ENCODE data around the gene TFB1M. TPM values are rescaled to one million over a fixed set of nuclear protein-coding genes. Genes with fewer than 3 reads are reported as not detected.

The TFB1M gene
- total and polyA plus RNA-seq, 2 donors (not counting 3 experiments of a cell fraction or from before 2014, with no cell fraction given): 12.9 to 35.5 TPM

- intact Hi-C loops (cut with micrococcal nuclease): no loop called here
Observed at GRCh38 chr6:155252581-155252980, 61.7 kb downstream of the TFB1M start.

GRCh38 chr6:155250701-155251381 lies 63.4 kb downstream of the TFB1M start:
- FAIRE-seq: peak; percentile 68
- dilution Hi-C loops (cut with MboI; ENCODE audit: extremely low pct_ligation_motif_present, low sequenced_read_pairs) (no loop called here), intact Hi-C loops (cut with micrococcal nuclease) (no loop called here)
- Histone ChIP-seq H2AFZ (ENCODE audit: low read depth, low read length) (no peak overlapping the region), H3K9ac (replicated peaks; ENCODE audit: extremely low read depth, insufficient read depth, low read length) (no peak overlapping the region), H3K4me2 (ENCODE audit: insufficient read depth, low read length) (no peak overlapping the region), H3K36me3 (ENCODE audit: control insufficient read depth in 2 of 2, extremely low read depth in 1 of 2, insufficient read depth in 2 of 2, low read length in 2 of 2) (peaks cover 15 to 16% of the 10 kb centered on the region in 2 experiments), H3K9me3 (replicated peaks; ENCODE audit: control insufficient read depth, insufficient read depth, low read length) (no peaks in the 10 kb centered on the region), H3K9me1 (replicated peaks; ENCODE audit: control insufficient read depth, extremely low read depth, insufficient read depth, low read length) (no peaks in the 10 kb centered on the region), H4K20me1 (replicated peaks; ENCODE audit: control insufficient read depth, extremely low read depth, insufficient read depth, low read length) (no peaks in the 10 kb centered on the region), H3K4me1 (ENCODE audit: control insufficient read depth, extremely low read depth, insufficient read depth, low read length) (no peaks in the 10 kb centered on the region), H3K79me2 (ENCODE audit: control insufficient read depth, insufficient read depth, low read length) (no peaks in the 10 kb centered on the region), H3K4me3 (replicated peaks in 1 of 3; ENCODE audit: insufficient read depth in 1 of 3, low read depth in 1 of 3, low read length in 3 of 3) (no peak overlapping the region), H3K27me3 (ENCODE audit: control insufficient read depth in 2 of 2, insufficient read depth in 2 of 2, low read length in 2 of 2) (no peaks in the 10 kb centered on the region), H3K27ac (ENCODE audit: insufficient read depth, low read depth, low read length) (no peak overlapping the region)
- no peak for DNase-seq (ENCODE audit: low read depth, low spot score)
- ChIA-PET CTCF (interaction anchor here (0.8 to 9.5 kb wide), 12 partner anchors 9 to 575 kb away, joined by 3 to 292 read pairs (median 4); no protein-coding TSS in a partner anchor), POLR2A (no interaction called here)
- BruUV-seq (replicated peaks): no TSS peak
- no peak for TF ChIP-seq JUN (IDR thresholded peaks at IDR 0.05; ENCODE audit: borderline replicate concordance, insufficient read depth, insufficient read length, low read depth)

More at GRCh38 chr6:155252581-155252980, 61.7 kb downstream of the TFB1M start:
- TF ChIP-seq EZH2 (IDR thresholded peaks at IDR 0.05; ENCODE audit: borderline replicate concordance, low read depth, low read length, severe bottlenecking) (no peak), MYC (IDR thresholded peaks at IDR 0.05; ENCODE audit: low read depth, low read length) (no peak)
- Histone ChIP-seq H3K27me3 (ENCODE audit: control insufficient read depth in 2 of 2, insufficient read depth in 2 of 2, low read length in 2 of 2) (no peaks in the 10 kb centered on the region), H3K4me3 (replicated peaks in 1 of 3; ENCODE audit: insufficient read depth in 1 of 3, low read depth in 1 of 3, low read length in 3 of 3) (no peak overlapping the region), H3K9me1 (replicated peaks; ENCODE audit: control insufficient read depth, extremely low read depth, insufficient read depth, low read length) (no peaks in the 10 kb centered on the region), H3K36me3 (ENCODE audit: control insufficient read depth in 2 of 2, extremely low read depth in 1 of 2, insufficient read depth in 2 of 2, low read length in 2 of 2) (peaks cover 18 to 21% of the 10 kb centered on the region in 2 experiments), H3K27ac (ENCODE audit: insufficient read depth, low read depth, low read length) (no peak overlapping the region), H2AFZ (ENCODE audit: low read depth, low read length) (no peak overlapping the region), H3K9me3 (replicated peaks; ENCODE audit: control insufficient read depth, insufficient read depth, low read length) (no peaks in the 10 kb centered on the region), H3K9ac (replicated peaks; ENCODE audit: extremely low read depth, insufficient read depth, low read length) (no peak overlapping the region), H3K4me1 (ENCODE audit: control insufficient read depth, extremely low read depth, insufficient read depth, low read length) (no peaks in the 10 kb centered on the region), H3K4me2 (ENCODE audit: insufficient read depth, low read length) (no peak overlapping the region), H4K20me1 (replicated peaks; ENCODE audit: control insufficient read depth, extremely low read depth, insufficient read depth, low read length) (no peaks in the 10 kb centered on the region), H3K79me2 (ENCODE audit: control insufficient read depth, insufficient read depth, low read length) (no peaks in the 10 kb centered on the region)
- dilution Hi-C loops (cut with MboI; ENCODE audit: extremely low pct_ligation_motif_present, low sequenced_read_pairs): no loop called here
- DNase-seq (ENCODE audit: low read depth, low spot score): no peak
- no TSS peak for BruUV-seq (replicated peaks)
- CTCF ChIA-PET: interaction anchor here (2.3 to 9.5 kb wide), 2 partner anchors 74 to 384 kb away, joined by 7 to 292 read pairs; no protein-coding TSS in a partner anchor
- POLR2A ChIA-PET: no interaction called here
- no peak for FAIRE-seq

Measured in endothelial cell of umbilical vein (primary cell).